ENCODE measurements around the gene LIFR. TPM values are rescaled to one million over a fixed set of nuclear protein-coding genes. Genes with fewer than 3 reads are reported as not detected.

Gene LIFR
- total and polyA plus RNA-seq, 2 donors (not counting 3 experiments of a cell fraction or from before 2014, with no cell fraction given): 4.1 to 36.4 TPM

DNA sequence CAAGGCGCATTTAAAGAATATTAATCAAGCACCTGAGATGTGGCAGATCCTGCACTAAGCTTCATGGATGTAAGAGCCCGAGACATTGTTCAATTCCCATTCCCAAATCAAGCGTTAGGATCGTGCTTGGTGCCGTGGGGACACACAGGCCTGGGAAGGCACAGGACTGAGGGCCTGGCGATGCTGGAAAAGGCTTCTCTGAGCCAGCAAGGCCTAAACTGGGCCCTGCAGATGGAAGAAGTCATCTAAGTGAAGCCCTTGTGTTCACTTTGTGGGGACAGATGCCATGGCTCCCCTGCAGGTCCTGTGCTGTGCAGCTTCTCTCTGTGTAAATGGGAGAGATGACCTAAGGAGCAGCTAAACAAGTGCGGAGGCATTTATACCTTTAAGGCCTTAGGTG lies 83.9 kb downstream of the LIFR start:
- Histone ChIP-seq H3K4me1 (ENCODE audit: control insufficient read depth, extremely low read depth, insufficient read depth, low read length) (peaks cover 18% of the 10 kb centered on the region), H3K9ac (replicated peaks; ENCODE audit: extremely low read depth, insufficient read depth, low read length) (no peak overlapping the region), H3K4me3 (replicated peaks in 1 of 3; ENCODE audit: insufficient read depth in 1 of 3, low read depth in 1 of 3, low read length in 3 of 3) (no peak overlapping the region), H2AFZ (ENCODE audit: low read depth, low read length) (no peak overlapping the region), H3K27me3 (ENCODE audit: control insufficient read depth in 2 of 2, insufficient read depth in 2 of 2, low read length in 2 of 2) (no peaks in the 10 kb centered on the region), H4K20me1 (replicated peaks; ENCODE audit: control insufficient read depth, extremely low read depth, insufficient read depth, low read length) (no peaks in the 10 kb centered on the region), H3K9me3 (replicated peaks; ENCODE audit: control insufficient read depth, insufficient read depth, low read length) (no peaks in the 10 kb centered on the region), H3K36me3 (ENCODE audit: control insufficient read depth in 2 of 2, extremely low read depth in 1 of 2, insufficient read depth in 2 of 2, low read length in 2 of 2) (no peaks in the 10 kb centered on the region), H3K27ac (ENCODE audit: insufficient read depth, low read depth, low read length) (no peak overlapping the region), H3K79me2 (ENCODE audit: control insufficient read depth, insufficient read depth, low read length) (no peaks in the 10 kb centered on the region), H3K4me2 (ENCODE audit: insufficient read depth, low read length) (no peak overlapping the region), H3K9me1 (replicated peaks; ENCODE audit: control insufficient read depth, extremely low read depth, insufficient read depth, low read length) (no peaks in the 10 kb centered on the region)
- ChIA-PET POLR2A (no interaction called here), CTCF (interaction anchor here (0.8 to 4.0 kb wide), 5 partner anchors 12 to 338 kb away, joined by 3 to 24 read pairs (median 3); no protein-coding TSS in a partner anchor)
- no TSS peak for BruUV-seq (replicated peaks)
- intact Hi-C loops (cut with micrococcal nuclease) (no loop called here), dilution Hi-C loops (cut with MboI; ENCODE audit: extremely low pct_ligation_motif_present, low sequenced_read_pairs) (no loop called here)
- no peak for TF ChIP-seq MAX (IDR thresholded peaks at IDR 0.05; ENCODE audit: insufficient read depth, insufficient read length)
- TF ChIP-seq MYC (IDR thresholded peaks at IDR 0.05; ENCODE audit: low read depth, low read length): no peak
- TF ChIP-seq POLR2A (IDR thresholded peaks at IDR 0.05; ENCODE audit: low read depth, low read length): no peak
- no peak for TF ChIP-seq CTCF (IDR thresholded peaks at IDR 0.05; ENCODE audit: extremely low read depth in 1 of 2, insufficient read depth in 1 of 2, low read depth in 1 of 2, low read length in 2 of 2)
- TF ChIP-seq GATA2 (IDR thresholded peaks at IDR 0.05; ENCODE audit: insufficient read depth, insufficient read length, low read depth, low read length): no peak
- TF ChIP-seq JUN (IDR thresholded peaks at IDR 0.05; ENCODE audit: borderline replicate concordance, insufficient read depth, insufficient read length, low read depth): no peak
- TF ChIP-seq POLR2AphosphoS5 (IDR thresholded peaks at IDR 0.05; ENCODE audit: insufficient read depth, low read depth, low read length): no peak
- no peak for TF ChIP-seq FOS (IDR thresholded peaks at IDR 0.05; ENCODE audit: borderline replicate concordance, insufficient read depth, low read length)
- no peak for TF ChIP-seq EZH2 (IDR thresholded peaks at IDR 0.05; ENCODE audit: borderline replicate concordance, low read depth, low read length, severe bottlenecking)
- DNase-seq (ENCODE audit: low read depth, low spot score) (no peak), FAIRE-seq (no peak)
